ENCODE data around the gene RANBP17. TPM values are rescaled to one million over a fixed set of nuclear protein-coding genes. Genes with fewer than 3 reads are reported as not detected.

RANBP17 gene
- total and polyA plus RNA-seq, 4 experiments from 2014 or later = not detected

DNA sequence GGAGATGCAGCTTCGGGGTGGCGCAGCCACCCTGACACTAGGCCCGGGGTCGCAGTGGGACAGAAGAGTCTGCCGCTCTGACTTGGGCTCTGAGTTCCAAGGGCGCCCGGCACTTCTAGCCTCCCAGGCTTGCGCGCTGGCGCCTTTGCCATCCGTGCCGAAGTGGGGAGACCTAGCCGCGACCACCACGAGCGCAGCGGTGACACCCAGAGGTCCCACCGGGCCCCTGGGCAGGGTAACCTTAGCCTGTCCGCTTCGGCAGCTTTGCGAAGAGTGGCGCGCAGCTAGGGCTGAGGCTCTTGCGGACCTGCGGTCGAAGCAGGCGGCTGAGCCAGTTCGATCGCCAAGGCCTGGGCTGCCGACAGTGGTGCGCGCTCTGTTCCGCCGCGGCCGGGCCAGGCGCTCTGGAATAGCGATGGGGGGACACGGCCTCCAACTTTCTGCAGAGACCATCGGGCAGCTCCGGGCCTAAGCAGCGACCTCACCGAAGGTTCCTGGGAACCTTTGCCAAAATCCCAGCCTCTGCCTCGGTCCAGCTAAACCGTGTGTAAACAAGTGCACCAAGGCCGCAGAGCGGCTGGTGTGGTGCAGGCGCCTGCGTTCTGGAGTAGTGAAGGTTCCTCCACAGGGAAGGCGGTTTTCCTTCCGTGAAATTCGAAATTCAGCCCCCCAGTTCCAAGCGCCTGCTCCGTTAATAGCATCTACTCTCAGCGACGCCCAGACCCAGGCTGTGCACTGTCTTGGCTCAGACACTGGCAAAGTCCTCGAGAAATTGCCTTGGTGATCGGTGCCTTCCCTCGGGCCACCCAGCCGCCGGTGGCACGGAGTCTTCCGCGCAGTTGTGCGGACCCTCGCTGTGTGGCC is 454.7 kb downstream of the RANBP17 start:
- ChIA-PET CTCF (ENCODE audit: partially characterized antibody) (no interaction called here), POLR2A (ENCODE audit: partially characterized antibody) (no interaction called here)
- no peaks in the 10 kb centered on the region for H3K36me3 Mint-ChIP-seq
- peak overlapping the region in 1 of 7 donors; percentile 47 for H3K27ac Mint-ChIP-seq
- Histone ChIP-seq H3K4me3 (ENCODE audit: low read length in 2 of 2) (no peak overlapping the region), H3K4me1 (ENCODE audit: insufficient read depth, low read length) (no peaks in the 10 kb centered on the region), H3K27me3 (ENCODE audit: insufficient read depth, low read length) (peaks cover 29% of the 10 kb centered on the region), H3K36me3 (ENCODE audit: insufficient read depth, low read length) (no peaks in the 10 kb centered on the region), H3K9me3 (ENCODE audit: control insufficient read depth in 1 of 2, low read length in 2 of 2) (no peaks in the 10 kb centered on the region), H3K27ac (ENCODE audit: low read depth, low read length) (no peak overlapping the region)
- peak overlapping the region in 6 of 8 donors; percentile 35 to 54 (median 44) for H3K4me3 Mint-ChIP-seq
- H3K4me1 Mint-ChIP-seq = peaks cover 10 to 30% (median 19%) of the 10 kb centered on the region in 4 donors
- intact Hi-C loops (cut with micrococcal nuclease) = no loop called here
- H3K27me3 Mint-ChIP-seq = peaks cover 44 to 61% of the 10 kb centered on the region in 2 donors
- H3K9me3 Mint-ChIP-seq = peaks cover 0 to 3% (median 0%) of the 10 kb centered on the region in 8 donors
- DNase-seq = no peak

DNA sequence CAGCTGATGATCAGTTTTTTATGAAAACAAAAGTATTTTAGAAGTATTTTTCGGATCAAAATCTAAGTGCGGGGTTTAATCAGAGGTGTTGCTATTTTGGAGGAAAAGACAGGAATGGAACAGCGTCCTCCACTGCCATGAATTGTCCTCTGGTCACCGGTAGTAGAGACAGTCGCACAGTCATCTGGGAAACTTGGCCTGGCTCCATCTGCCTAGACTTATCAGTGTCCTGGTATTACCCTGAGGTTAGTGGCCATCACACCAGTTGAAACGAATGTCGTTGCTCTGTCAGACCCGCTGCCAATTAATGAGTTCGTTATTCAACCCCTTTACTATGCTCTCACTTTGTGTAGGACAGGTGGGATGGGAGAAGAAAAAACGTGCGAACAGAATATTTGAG is 455.4 kb downstream of the RANBP17 start:
- Mint-ChIP-seq H3K36me3 (no peaks in the 10 kb centered on the region), H3K4me1 (peaks cover 10 to 30% (median 19%) of the 10 kb centered on the region in 4 donors), H3K27ac (no peak overlapping the region), H3K9me3 (peaks cover 0 to 3% (median 0%) of the 10 kb centered on the region in 8 donors), H3K27me3 (peaks cover 51 to 65% of the 10 kb centered on the region in 2 donors), H3K4me3 (peak overlapping the region in 1 of 8 donors; percentile 52)
- CTCF ChIA-PET (ENCODE audit: partially characterized antibody) = no interaction called here
- H3K9me3 ChIP-seq (ENCODE audit: control insufficient read depth in 1 of 2, low read length in 2 of 2) = no peaks in the 10 kb centered on the region
- H3K27ac ChIP-seq (ENCODE audit: low read depth, low read length) = no peak overlapping the region
- peaks cover 29% of the 10 kb centered on the region for H3K27me3 ChIP-seq (ENCODE audit: insufficient read depth, low read length)
- no peak overlapping the region for H3K4me3 ChIP-seq (ENCODE audit: low read length in 2 of 2)
- intact Hi-C loops (cut with micrococcal nuclease) = no loop called here
- H3K36me3 ChIP-seq (ENCODE audit: insufficient read depth, low read length) = no peaks in the 10 kb centered on the region
- DNase-seq = no peak
- H3K4me1 ChIP-seq (ENCODE audit: insufficient read depth, low read length) = no peaks in the 10 kb centered on the region
- POLR2A ChIA-PET (ENCODE audit: partially characterized antibody) = no interaction called here

DNA sequence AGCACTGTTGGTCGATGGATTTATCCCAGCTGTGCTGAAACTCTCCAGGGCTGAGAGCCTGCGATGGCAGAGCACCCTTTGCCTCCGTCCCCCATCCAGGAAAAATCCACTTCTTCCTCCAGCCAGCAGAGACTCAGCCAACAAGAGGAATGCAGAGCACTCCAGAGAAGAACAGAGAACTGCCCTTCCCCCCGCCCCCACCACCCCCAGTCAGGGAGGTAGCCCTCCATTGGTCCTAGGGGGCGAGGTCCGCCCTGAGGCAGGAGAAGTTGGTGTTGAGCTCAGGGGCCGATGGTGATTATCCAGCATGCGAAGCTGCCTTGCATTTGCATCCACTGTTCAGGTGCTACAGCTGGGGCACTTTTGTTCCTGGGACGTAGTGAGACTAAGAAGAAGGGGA is 456.2 kb downstream of the RANBP17 start:
- Mint-ChIP-seq H3K4me1 (peaks cover 7 to 23% (median 14%) of the 10 kb centered on the region in 4 donors), H3K9me3 (peaks cover 0 to under 1% (median 0%) of the 10 kb centered on the region in 8 donors), H3K36me3 (no peaks in the 10 kb centered on the region), H3K27me3 (peaks cover 53 to 68% of the 10 kb centered on the region in 2 donors), H3K27ac (no peak overlapping the region), H3K4me3 (peak overlapping the region in 1 of 8 donors; percentile 7)
- POLR2A ChIA-PET (ENCODE audit: partially characterized antibody) = no interaction called here
- H3K27ac ChIP-seq (ENCODE audit: low read depth, low read length) = no peak overlapping the region
- H3K9me3 ChIP-seq (ENCODE audit: control insufficient read depth in 1 of 2, low read length in 2 of 2) = no peaks in the 10 kb centered on the region
- H3K27me3 ChIP-seq (ENCODE audit: insufficient read depth, low read length) = peaks cover 26% of the 10 kb centered on the region
- no peak overlapping the region for H3K4me3 ChIP-seq (ENCODE audit: low read length in 2 of 2)
- intact Hi-C loops (cut with micrococcal nuclease) = no loop called here
- CTCF ChIA-PET (ENCODE audit: partially characterized antibody) = no interaction called here
- DNase-seq = no peak
- no peaks in the 10 kb centered on the region for H3K36me3 ChIP-seq (ENCODE audit: insufficient read depth, low read length)
- no peaks in the 10 kb centered on the region for H3K4me1 ChIP-seq (ENCODE audit: insufficient read depth, low read length)

DNA sequence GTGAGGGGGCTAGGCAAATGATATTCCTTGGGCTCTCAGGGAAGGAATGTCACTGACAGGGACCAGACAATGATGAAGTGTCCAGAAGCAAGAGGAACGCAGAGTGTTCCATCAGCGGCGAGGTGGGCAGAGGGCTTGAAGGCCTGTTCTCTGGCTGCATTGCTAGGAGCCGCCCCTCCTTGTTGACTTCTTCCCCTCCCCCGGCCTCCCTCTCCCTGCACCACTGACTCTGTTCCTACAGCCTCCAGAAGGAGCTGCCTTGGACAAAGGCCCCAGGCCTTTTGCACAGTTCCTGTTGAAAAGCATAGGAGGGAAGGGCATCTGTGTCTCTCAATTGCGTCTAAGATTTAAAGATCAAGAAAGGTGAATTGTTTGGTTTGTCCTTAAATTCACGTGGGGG is 459.6 kb downstream of the RANBP17 start:
- DNase-seq = no peak
- Mint-ChIP-seq H3K4me1 (peaks cover 0 to 10% (median 3%) of the 10 kb centered on the region in 4 donors), H3K9me3 (peaks cover 0 to 2% (median 0%) of the 10 kb centered on the region in 8 donors), H3K27ac (no peak overlapping the region), H3K27me3 (peaks cover 51 to 62% of the 10 kb centered on the region in 2 donors), H3K36me3 (no peaks in the 10 kb centered on the region), H3K4me3 (no peak overlapping the region)
- POLR2A ChIA-PET (ENCODE audit: partially characterized antibody) = no interaction called here
- Histone ChIP-seq H3K36me3 (ENCODE audit: insufficient read depth, low read length) (no peaks in the 10 kb centered on the region), H3K9me3 (ENCODE audit: control insufficient read depth in 1 of 2, low read length in 2 of 2) (no peaks in the 10 kb centered on the region), H3K27ac (ENCODE audit: low read depth, low read length) (no peak overlapping the region), H3K27me3 (ENCODE audit: insufficient read depth, low read length) (peaks cover 23% of the 10 kb centered on the region), H3K4me3 (ENCODE audit: low read length in 2 of 2) (no peak overlapping the region), H3K4me1 (ENCODE audit: insufficient read depth, low read length) (no peaks in the 10 kb centered on the region)
- CTCF ChIA-PET (ENCODE audit: partially characterized antibody) = no interaction called here
- intact Hi-C loops (cut with micrococcal nuclease) = no loop called here

DNA sequence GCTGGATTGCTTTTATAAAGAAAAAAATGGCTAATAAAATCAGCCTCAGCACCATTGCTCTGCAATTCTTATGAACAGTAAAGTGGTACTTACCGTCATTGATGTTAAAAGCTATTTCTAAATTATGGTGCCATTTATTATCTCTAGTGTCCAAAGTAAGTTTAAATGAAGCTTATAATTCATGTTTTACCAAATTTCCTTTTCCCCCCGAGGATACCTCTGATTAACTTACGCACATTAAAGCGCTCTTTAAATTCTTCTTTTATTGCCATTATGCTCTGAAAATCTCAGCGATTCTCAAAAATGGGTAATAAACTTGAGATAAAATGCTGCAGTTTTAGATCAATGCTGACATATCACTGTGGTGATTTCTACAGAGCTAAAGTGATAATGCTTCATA is 460.7 kb downstream of the RANBP17 start:
- no peak overlapping the region for H3K4me3 Mint-ChIP-seq
- no peak overlapping the region for H3K27ac ChIP-seq (ENCODE audit: low read depth, low read length)

DNA sequence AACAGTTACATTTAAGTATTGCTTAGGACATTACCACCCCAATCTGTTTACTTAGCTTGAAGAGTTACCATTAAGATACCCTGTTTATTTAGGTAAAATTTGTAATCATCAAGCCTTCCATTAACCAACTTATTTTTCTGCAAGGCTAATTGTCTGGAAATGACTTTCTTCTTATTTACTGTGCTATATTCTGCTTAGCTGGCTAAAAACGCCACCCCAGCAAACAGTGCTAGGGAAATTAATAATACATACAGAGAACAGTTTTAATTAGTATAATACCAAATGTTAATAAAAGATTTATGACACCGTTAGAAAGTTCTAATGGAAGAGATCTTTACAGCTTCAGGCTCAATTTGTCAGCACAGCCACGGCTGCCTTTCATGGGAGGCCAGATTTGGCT is 461.2 kb downstream of the RANBP17 start:
- Histone ChIP-seq H3K36me3 (ENCODE audit: insufficient read depth, low read length) (no peaks in the 10 kb centered on the region), H3K4me1 (ENCODE audit: insufficient read depth, low read length) (no peaks in the 10 kb centered on the region), H3K27me3 (ENCODE audit: insufficient read depth, low read length) (peaks cover 7% of the 10 kb centered on the region), H3K9me3 (ENCODE audit: control insufficient read depth in 1 of 2, low read length in 2 of 2) (no peaks in the 10 kb centered on the region), H3K4me3 (ENCODE audit: low read length in 2 of 2) (no peak overlapping the region), H3K27ac (ENCODE audit: low read depth, low read length) (no peak overlapping the region)
- H3K27ac Mint-ChIP-seq = no peak overlapping the region
- intact Hi-C loops (cut with micrococcal nuclease) = no loop called here
- H3K4me3 Mint-ChIP-seq = no peak overlapping the region
- POLR2A ChIA-PET (ENCODE audit: partially characterized antibody) = no interaction called here
- H3K4me1 Mint-ChIP-seq = no peaks in the 10 kb centered on the region
- H3K36me3 Mint-ChIP-seq = no peaks in the 10 kb centered on the region
- H3K27me3 Mint-ChIP-seq = peaks cover 43 to 49% of the 10 kb centered on the region in 2 donors
- no peak for DNase-seq
- peaks cover 0 to 2% (median 0%) of the 10 kb centered on the region in 8 donors for H3K9me3 Mint-ChIP-seq
- CTCF ChIA-PET (ENCODE audit: partially characterized antibody) = interaction anchor here (1.5 kb wide), 1 partner anchor 19 kb away, joined by 5 read pairs; no protein-coding TSS in a partner anchor

More for the DNA sequence above, 460.7 kb downstream of the RANBP17 start:
- Mint-ChIP-seq H3K27me3 (peaks cover 44 to 54% of the 10 kb centered on the region in 2 donors), H3K36me3 (no peaks in the 10 kb centered on the region), H3K4me1 (no peaks in the 10 kb centered on the region), H3K27ac (no peak overlapping the region), H3K9me3 (peaks cover 0 to 2% (median 0%) of the 10 kb centered on the region in 8 donors)
- Histone ChIP-seq H3K36me3 (ENCODE audit: insufficient read depth, low read length) (no peaks in the 10 kb centered on the region), H3K4me1 (ENCODE audit: insufficient read depth, low read length) (no peaks in the 10 kb centered on the region), H3K4me3 (ENCODE audit: low read length in 2 of 2) (no peak overlapping the region), H3K9me3 (ENCODE audit: control insufficient read depth in 1 of 2, low read length in 2 of 2) (no peaks in the 10 kb centered on the region), H3K27me3 (ENCODE audit: insufficient read depth, low read length) (peaks cover 12% of the 10 kb centered on the region)
- ChIA-PET CTCF (ENCODE audit: partially characterized antibody) (no interaction called here), POLR2A (ENCODE audit: partially characterized antibody) (no interaction called here)
- DNase-seq = no peak
- intact Hi-C loops (cut with micrococcal nuclease) = no loop called here

DNA sequence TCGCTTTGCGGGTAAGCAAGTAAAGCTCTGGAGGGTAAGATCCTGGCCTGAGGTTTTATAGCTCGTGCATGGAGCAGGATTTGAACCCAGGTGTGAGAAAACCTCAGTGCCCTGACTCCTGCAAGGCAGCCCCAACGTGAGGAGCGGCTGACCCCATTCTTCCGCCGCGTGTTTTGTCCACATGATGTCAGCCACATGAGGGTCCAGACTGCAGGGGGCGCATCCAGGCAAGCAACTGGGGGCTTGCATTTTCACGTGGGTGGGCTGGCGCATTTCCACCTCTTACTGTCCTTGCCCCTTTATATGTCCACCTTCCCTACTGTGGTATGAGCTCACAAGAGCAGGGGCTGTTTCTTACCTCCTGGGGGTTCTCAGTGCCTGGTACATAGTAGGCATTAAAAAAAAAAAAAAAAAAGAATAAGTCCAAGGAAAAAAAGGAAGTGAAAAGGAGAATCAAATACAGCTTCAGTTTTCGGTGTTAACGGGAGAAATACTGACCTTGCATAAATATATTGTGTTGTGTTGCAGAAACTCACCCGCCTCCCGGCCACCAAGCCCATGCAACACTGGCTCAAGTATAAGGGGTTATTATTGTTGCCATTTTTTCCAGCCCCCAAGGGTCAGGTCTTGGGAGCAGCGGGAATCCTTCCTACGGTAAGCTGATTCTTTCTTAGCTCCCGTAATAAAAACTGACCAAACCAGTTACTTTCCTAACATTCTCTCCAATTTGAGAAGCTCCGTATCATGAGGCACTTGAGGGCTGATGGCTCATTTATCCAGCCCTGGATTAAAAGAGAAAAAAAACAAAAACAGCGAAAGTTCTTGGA is 462.2 kb downstream of the RANBP17 start:
- H3K36me3 ChIP-seq (ENCODE audit: insufficient read depth, low read length) = no peaks in the 10 kb centered on the region
- peaks cover 38 to 47% of the 10 kb centered on the region in 2 donors for H3K27me3 Mint-ChIP-seq
- no peaks in the 10 kb centered on the region for H3K9me3 ChIP-seq (ENCODE audit: control insufficient read depth in 1 of 2, low read length in 2 of 2)

More for the DNA sequence above, 462.2 kb downstream of the RANBP17 start:
- intact Hi-C loops (cut with micrococcal nuclease) = no loop called here
- no peak for DNase-seq
- Histone ChIP-seq H3K27ac (ENCODE audit: low read depth, low read length) (no peak overlapping the region), H3K4me3 (ENCODE audit: low read length in 2 of 2) (no peak overlapping the region), H3K4me1 (ENCODE audit: insufficient read depth, low read length) (no peaks in the 10 kb centered on the region), H3K27me3 (ENCODE audit: insufficient read depth, low read length) (peaks cover 6% of the 10 kb centered on the region)
- Mint-ChIP-seq H3K9me3 (peaks cover 0 to 2% (median 0%) of the 10 kb centered on the region in 8 donors), H3K27ac (no peak overlapping the region), H3K36me3 (no peaks in the 10 kb centered on the region), H3K4me1 (no peaks in the 10 kb centered on the region), H3K4me3 (no peak overlapping the region)
- ChIA-PET POLR2A (ENCODE audit: partially characterized antibody) (no interaction called here), CTCF (ENCODE audit: partially characterized antibody) (interaction anchor here (1.5 kb wide), 1 partner anchor 18 kb away, joined by 5 read pairs; no protein-coding TSS in a partner anchor)
